GM23338 (cell line): Measurements from ENCODE around the gene RPL22. TPM values are rescaled to one million over a fixed set of nuclear protein-coding genes. Genes with fewer than 3 reads are reported as not detected.

Source experiments
- ATAC-seq: fragments of 200-7000 bp; cut with Tn5 transposase; 3 replicates; pipeline ENCODE4 v1.9.1; 2020
- DNase-seq: peaks from one replicate; pipeline ENCODE4 v3.0.0-alpha.2; 2015; ENCODE audit warnings: low spot score
- H2AFZ ChIP-seq: fragments of 200-600 bp; sonication (generic); 2 replicates; pipeline ENCODE4 v1.8.0; 2016; ENCODE audit warnings: antibody characterized with exemption, mild to moderate bottlenecking, moderate library complexity
- H3F3A ChIP-seq: fragments of 200-600 bp; sonication (generic); replicated peaks from 2 replicates; pipeline ENCODE4 v1.8.0; 2017; ENCODE audit warnings: antibody characterized with exemption, mixed run types, low read depth
- H3K27ac ChIP-seq: fragments of 200-600 bp; sonication (generic); 2 replicates; pipeline ENCODE4 v1.6.1; 2016; ENCODE audit warnings: low read depth
- H3K27me3 ChIP-seq: fragments of 200-600 bp; sonication (generic); 2 replicates; pipeline ENCODE4 v1.8.0; 2016; ENCODE audit warnings: mild to moderate bottlenecking, mixed run types, moderate library complexity; ENCODE audit not compliant: insufficient read depth
- H3K36me3 ChIP-seq: fragments of 200-600 bp; sonication (generic); 2 replicates; pipeline ENCODE4 v1.8.0; 2016; ENCODE audit warnings: mild to moderate bottlenecking; ENCODE audit not compliant: insufficient read depth
- H3K4me1 ChIP-seq: fragments of 200-600 bp; sonication (generic); 2 replicates; pipeline ENCODE4 v1.8.0; 2016; ENCODE audit warnings: mild to moderate bottlenecking, moderate library complexity; ENCODE audit not compliant: insufficient read depth
- H3K4me2 ChIP-seq: fragments of 200-600 bp; sonication (generic); 2 replicates; pipeline ENCODE4 v1.7.1; 2017; ENCODE audit warnings: mixed run types
- H3K4me3 ChIP-seq: fragments of 200-600 bp; sonication (generic); 2 replicates; pipeline ENCODE4 v1.6.1; 2016; ENCODE audit warnings: mixed run types
- H3K79me2 ChIP-seq: fragments of 200-600 bp; sonication (generic); replicated peaks from 2 replicates; pipeline ENCODE4 v1.8.0; 2017; ENCODE audit warnings: mild to moderate bottlenecking; ENCODE audit not compliant: insufficient read depth
- H3K9me2 ChIP-seq: fragments of 200-600 bp; sonication (generic); 2 replicates; pipeline ENCODE4 v1.8.0; 2017; ENCODE audit not compliant: insufficient read depth
- H4K20me1 ChIP-seq: fragments of 200-600 bp; sonication (generic); replicated peaks from 2 replicates; pipeline ENCODE4 v1.8.0; 2017; ENCODE audit warnings: mild to moderate bottlenecking; ENCODE audit not compliant: insufficient read depth
- H3K27ac Mint-ChIP-seq: 2 replicates; pipeline ENCODE4 v1.8.0; 2020; ENCODE audit warnings: inconsistent platforms, mild to moderate bottlenecking, moderate library complexity, mixed read lengths
- H3K27me3 Mint-ChIP-seq: 3 replicates; pipeline ENCODE4 v1.8.0; 2022; ENCODE audit warnings: low read depth, mild to moderate bottlenecking, moderate library complexity, mixed read lengths, inconsistent platforms; ENCODE audit not compliant: insufficient read depth, poor library complexity
- H3K36me3 Mint-ChIP-seq: 3 replicates; pipeline ENCODE4 v1.8.0; 2021; ENCODE audit warnings: low read depth, mild to moderate bottlenecking, inconsistent platforms, moderate library complexity, mixed read lengths
- H3K4me1 Mint-ChIP-seq: 3 replicates; pipeline ENCODE4 v1.8.0; 2020; ENCODE audit warnings: mild to moderate bottlenecking, inconsistent platforms, mixed read lengths
- H3K4me3 Mint-ChIP-seq: 3 replicates; pipeline ENCODE4 v1.8.0; 2021; ENCODE audit warnings: moderate library complexity, mild to moderate bottlenecking, inconsistent platforms, mixed read lengths
- H3K9me3 Mint-ChIP-seq: 3 replicates; pipeline ENCODE4 v1.8.0; 2020; ENCODE audit warnings: moderate library complexity, mild to moderate bottlenecking, inconsistent platforms, mixed read lengths
- ETS1 ChIP-seq: IDR thresholded peaks from 2 replicates; pipeline ENCODE4 v1.6.1; 2016; ENCODE audit warnings: antibody characterized with exemption
- NANOG ChIP-seq: IDR thresholded peaks from 2 replicates; pipeline ENCODE4 v1.6.1; 2016; ENCODE audit warnings: antibody characterized with exemption, borderline replicate concordance
- REST ChIP-seq: IDR thresholded peaks from one replicate; pipeline ENCODE4 v1.6.1; 2018; ENCODE audit warnings: antibody characterized with exemption; ENCODE audit not compliant: unreplicated experiment
- STAT1 ChIP-seq: IDR thresholded peaks from one replicate; pipeline ENCODE4 v1.6.1; 2016; ENCODE audit warnings: antibody characterized with exemption; ENCODE audit not compliant: unreplicated experiment
- ZNF331 ChIP-seq: fragments of 250-450 bp; sonication (Bioruptor Pico); IDR thresholded peaks from 2 replicates; pipeline ENCODE4 v1.5.0; 2020; ENCODE audit warnings: low read depth, mild to moderate bottlenecking, moderate library complexity
- ZNF462 ChIP-seq: fragments of 250-450 bp; sonication (Bioruptor Pico); IDR thresholded peaks from 2 replicates; pipeline ENCODE4 v1.5.0; 2020; ENCODE audit warnings: mild to moderate bottlenecking, moderate library complexity
- polyA plus RNA-seq: library from polyadenylated mRNA; unstranded; fragments of >200 nt; fragmentation: Nextera tagmentation; extraction: Ambion mirVana; gene quantifications from 2 replicates; pipeline ENCODE4 v1.2.1, GENCODE V29; 2016
- total RNA-seq: library from RNA; depleted of rRNA; stranded (reverse); fragments of >200 nt; shearing (Covaris generic); gene quantifications from 2 replicates; pipeline ENCODE4 v1.2.3, GENCODE V29; 2014; rRNA removed

RPL22 gene
- total and polyA plus RNA-seq, 2 experiments from 2014 or later: 145 to 818 TPM

GRCh38 chr1:6136516-6137220 is 62.7 kb downstream of the RPL22 start:
- Histone ChIP-seq H3K27me3 (no peaks in the 10 kb centered on the region), H2AFZ (no peak overlapping the region), H3K36me3 (no peaks in the 10 kb centered on the region), H3K4me3 (no peak overlapping the region), H3K9me2 (no peaks in the 10 kb centered on the region), H3K27ac (no peak overlapping the region), H3K4me1 (no peaks in the 10 kb centered on the region), H3K4me2 (no peak overlapping the region), H3K79me2 (no peaks in the 10 kb centered on the region), H4K20me1 (no peaks in the 10 kb centered on the region), H3F3A (no peaks in the 10 kb centered on the region)
- Mint-ChIP-seq H3K4me1 (no peaks in the 10 kb centered on the region), H3K9me3 (no peaks in the 10 kb centered on the region; the same call in 2 of the 3 replicates), H3K36me3 (no peaks in the 10 kb centered on the region; the same call in 2 of the 3 replicates), H3K27ac (no peak overlapping the region), H3K27me3 (peaks cover 14% of the 10 kb centered on the region), H3K4me3 (no peak overlapping the region)
- ATAC-seq: no peak
- no peak for DNase-seq
- no peak for TF ChIP-seq STAT1
- TF ChIP-seq NANOG: no peak
- no peak for TF ChIP-seq ZNF331 (CRISPR knock-in tag)
- no peak for TF ChIP-seq ZNF462 (CRISPR knock-in tag)
- no peak for TF ChIP-seq REST
- no peak for TF ChIP-seq ETS1

Other genes with a start within 250 kb of the RPL22 start
- gene NPHP4, start 207.2 kb downstream of the RPL22 start, total RNA-seq: 8.6 and 12.4 TPM in 2 replicates
- gene NPHP4, start 207.2 kb downstream of the RPL22 start, polyA plus RNA-seq: 2.4 and 2.5 TPM in 2 replicates
- gene KCNAB2, start 153.7 kb downstream of the RPL22 start, total RNA-seq: 3.7 and 5.1 TPM in 2 replicates
- 2.1 and 3.0 TPM in 2 replicates for gene KCNAB2, start 153.7 kb downstream of the RPL22 start, polyA plus RNA-seq
- gene CHD5, start 19.3 kb downstream of the RPL22 start, total RNA-seq: 1.0 and 1.4 TPM in 2 replicates
- gene CHD5, start 19.3 kb downstream of the RPL22 start, polyA plus RNA-seq: 0.32 and 0.45 TPM in 2 replicates
- 1.5 and 2.9 TPM in 2 replicates for gene RNF207, start 6.5 kb upstream of the RPL22 start, total RNA-seq
- 1.3 and 1.7 TPM in 2 replicates for gene RNF207, start 6.5 kb upstream of the RPL22 start, polyA plus RNA-seq
- 131 and 145 TPM in 2 replicates for gene ICMT, start 36.4 kb upstream of the RPL22 start, total RNA-seq
- 25.6 and 27.8 TPM in 2 replicates for gene ICMT, start 36.4 kb upstream of the RPL22 start, polyA plus RNA-seq
- gene HES3, start 44.6 kb upstream of the RPL22 start, total RNA-seq: 49.7 and 50.4 TPM in 2 replicates
- 7.1 and 7.7 TPM in 2 replicates for gene HES3, start 44.6 kb upstream of the RPL22 start, polyA plus RNA-seq
- 8.8 and 9.0 TPM in 2 replicates for gene GPR153, start 61.5 kb upstream of the RPL22 start, total RNA-seq
- 1.3 and 1.9 TPM in 2 replicates for gene GPR153, start 61.5 kb upstream of the RPL22 start, polyA plus RNA-seq
- 167 and 172 TPM in 2 replicates for gene ACOT7, start 194.2 kb upstream of the RPL22 start, total RNA-seq
- gene ACOT7, start 194.2 kb upstream of the RPL22 start, polyA plus RNA-seq: 169 TPM in 2 replicates
- 1.2 and 1.6 TPM in 2 replicates for gene HES2, start 220.3 kb upstream of the RPL22 start, total RNA-seq
- 1.1 and 2.1 TPM in 2 replicates for gene HES2, start 220.3 kb upstream of the RPL22 start, polyA plus RNA-seq
- 12.7 and 13.6 TPM in 2 replicates for gene ESPN, start 225.2 kb upstream of the RPL22 start, total RNA-seq
- 12.2 and 13.5 TPM in 2 replicates for gene ESPN, start 225.2 kb upstream of the RPL22 start, polyA plus RNA-seq